ENCODE measurements around the gene XRCC1. TPM values are rescaled to one million over a fixed set of nuclear protein-coding genes. Genes with fewer than 3 reads are reported as not detected.

Gene XRCC1
- total and polyA plus RNA-seq, 3 experiments from 2014 or later: 31.4 to 37.2 (median 37.0) TPM

- H3K9me3 Mint-ChIP-seq: no peaks in the 10 kb centered on the region
- Histone ChIP-seq H3K4me1 (ENCODE audit: insufficient read depth, low read length) (peaks cover 9% of the 10 kb centered on the region), H3K36me3 (ENCODE audit: insufficient read depth, low read length) (peaks cover 10% of the 10 kb centered on the region), H3K27me3 (ENCODE audit: insufficient read depth, low read length, poor library complexity, severe bottlenecking) (no peaks in the 10 kb centered on the region), H3K27ac (ENCODE audit: low read depth, low read length) (no peak overlapping the region), H3K9me3 (ENCODE audit: low read length) (no peaks in the 10 kb centered on the region), H3K4me3 (ENCODE audit: low read length) (no peak overlapping the region)
- POLR2A ChIA-PET: no interaction called here
- H3K36me3 Mint-ChIP-seq: peaks cover 6 to 57% (median 20%) of the 10 kb centered on the region in 3 donors
- CTCF ChIA-PET: interaction anchor here (1.3 to 1.8 kb wide), 2 partner anchors 21 to 96 kb away, joined by 3 to 4 read pairs; no protein-coding TSS in a partner anchor
- peaks cover 12 to 26% (median 23%) of the 10 kb centered on the region in 3 donors for H3K4me1 Mint-ChIP-seq
- no peak overlapping the region for H3K4me3 Mint-ChIP-seq
- DNase-seq: no peak
- no peaks in the 10 kb centered on the region for H3K27me3 Mint-ChIP-seq
- H3K27ac Mint-ChIP-seq: peak overlapping the region in 7 of 8 donors; percentile 8 to 92 (median 81)
Observed at GRCh38 chr19:43498233-43498842, 77.0 kb downstream of the XRCC1 start.

- Mint-ChIP-seq H3K27ac (peak overlapping the region in 1 of 8 donors; percentile 3), H3K4me1 (peaks cover 3 to 16% (median 13%) of the 10 kb centered on the region in 3 donors), H3K27me3 (no peaks in the 10 kb centered on the region), H3K36me3 (peaks cover 6 to 52% (median 20%) of the 10 kb centered on the region in 3 donors), H3K4me3 (no peak overlapping the region), H3K9me3 (no peaks in the 10 kb centered on the region)
- Histone ChIP-seq H3K4me3 (ENCODE audit: low read length) (no peak overlapping the region), H3K36me3 (ENCODE audit: insufficient read depth, low read length) (peaks cover 10% of the 10 kb centered on the region), H3K27ac (ENCODE audit: low read depth, low read length) (no peak overlapping the region), H3K27me3 (ENCODE audit: insufficient read depth, low read length, poor library complexity, severe bottlenecking) (no peaks in the 10 kb centered on the region), H3K4me1 (ENCODE audit: insufficient read depth, low read length) (no peaks in the 10 kb centered on the region), H3K9me3 (ENCODE audit: low read length) (no peaks in the 10 kb centered on the region)
- CTCF ChIA-PET: no interaction called here
- DNase-seq: no peak
- POLR2A ChIA-PET: no interaction called here
Observed at GRCh38 chr19:43496960-43497359, 78.4 kb downstream of the XRCC1 start.

GRCh38 chr19:43495082-43495481 is 80.2 kb downstream of the XRCC1 start:
- H3K4me1 ChIP-seq (ENCODE audit: insufficient read depth, low read length): no peaks in the 10 kb centered on the region
- H3K27ac ChIP-seq (ENCODE audit: low read depth, low read length): no peak overlapping the region
- no peak overlapping the region for H3K4me3 Mint-ChIP-seq
- ChIA-PET POLR2A (no interaction called here), CTCF (no interaction called here)
- no peaks in the 10 kb centered on the region for H3K27me3 Mint-ChIP-seq
- no peak overlapping the region for H3K27ac Mint-ChIP-seq
- H3K4me1 Mint-ChIP-seq: peaks cover 0 to 8% (median 7%) of the 10 kb centered on the region in 3 donors
- H3K9me3 ChIP-seq (ENCODE audit: low read length): no peaks in the 10 kb centered on the region
- no peaks in the 10 kb centered on the region for H3K27me3 ChIP-seq (ENCODE audit: insufficient read depth, low read length, poor library complexity, severe bottlenecking)
- DNase-seq: no peak
- no peak overlapping the region for H3K4me3 ChIP-seq (ENCODE audit: low read length)
- H3K9me3 Mint-ChIP-seq: no peaks in the 10 kb centered on the region
- peaks cover 10% of the 10 kb centered on the region for H3K36me3 ChIP-seq (ENCODE audit: insufficient read depth, low read length)
- H3K36me3 Mint-ChIP-seq: peaks cover 6 to 48% (median 16%) of the 10 kb centered on the region in 3 donors

Other genes with a start within 250 kb of the XRCC1 start
- gene CD177, start 221.8 kb downstream of the XRCC1 start, total RNA-seq: not detected
- gene CD177, start 221.8 kb downstream of the XRCC1 start, polyA plus RNA-seq: not detected
- gene TEX101, start 160.6 kb downstream of the XRCC1 start, total RNA-seq: not detected
- gene TEX101, start 160.6 kb downstream of the XRCC1 start, polyA plus RNA-seq: not detected
- 1 to 10 TPM in 1 of 2 experiments, under 1 TPM in 1; 0.84 to 1.2 TPM for gene LYPD3, start 109.9 kb downstream of the XRCC1 start, total RNA-seq
- gene LYPD3, start 109.9 kb downstream of the XRCC1 start, polyA plus RNA-seq: 3.8 TPM
- gene PHLDB3, start 70.8 kb downstream of the XRCC1 start, total RNA-seq: 10 to 100 TPM; 13.5 to 15.4 TPM
- gene PHLDB3, start 70.8 kb downstream of the XRCC1 start, polyA plus RNA-seq: 8.1 TPM
- 10 to 100 TPM; 34.4 to 42.3 TPM for gene ETHE1, start 48.3 kb downstream of the XRCC1 start, total RNA-seq
- 77.0 TPM for gene ETHE1, start 48.3 kb downstream of the XRCC1 start, polyA plus RNA-seq
- gene ZNF575, start 42.3 kb downstream of the XRCC1 start, total RNA-seq: 1 to 10 TPM; 2.1 to 2.3 TPM
- gene ZNF575, start 42.3 kb downstream of the XRCC1 start, polyA plus RNA-seq: 2.6 TPM
- gene PINLYP, start 274 bp upstream of the XRCC1 start, total RNA-seq: 10 to 100 TPM in 1 of 2 experiments, 1 to 10 TPM in 1; 9.9 to 13.8 TPM
- gene PINLYP, start 274 bp upstream of the XRCC1 start, polyA plus RNA-seq: 1.3 TPM
- gene IRGQ, start 20.6 kb upstream of the XRCC1 start, total RNA-seq: 10 to 100 TPM; 25.4 to 30.2 TPM
- 2.2 TPM for gene IRGQ, start 20.6 kb upstream of the XRCC1 start, polyA plus RNA-seq
- gene ZNF576, start 21.1 kb upstream of the XRCC1 start, total RNA-seq: 10 to 100 TPM; 19.5 to 20.9 TPM
- 9.3 TPM for gene ZNF576, start 21.1 kb upstream of the XRCC1 start, polyA plus RNA-seq
- gene SRRM5, start 36.6 kb upstream of the XRCC1 start, total RNA-seq: under 1 TPM; 0.24 to 0.58 TPM
- gene SRRM5, start 36.6 kb upstream of the XRCC1 start, polyA plus RNA-seq: 0.26 TPM
- 10 to 100 TPM; 23.6 to 23.8 TPM for gene ZNF428, start 44.1 kb upstream of the XRCC1 start, total RNA-seq
- 22.0 TPM for gene ZNF428, start 44.1 kb upstream of the XRCC1 start, polyA plus RNA-seq
- gene CADM4, start 64.3 kb upstream of the XRCC1 start, total RNA-seq: under 1 TPM; 0.24 to 0.57 TPM
- gene CADM4, start 64.3 kb upstream of the XRCC1 start, polyA plus RNA-seq: not detected
- 1 to 10 TPM; 2.7 to 5.0 TPM for gene PLAUR, start 94.6 kb upstream of the XRCC1 start, total RNA-seq
- 3.8 TPM for gene PLAUR, start 94.6 kb upstream of the XRCC1 start, polyA plus RNA-seq
- gene IRGC, start 140.5 kb upstream of the XRCC1 start, total RNA-seq: not detected
- gene IRGC, start 140.5 kb upstream of the XRCC1 start, polyA plus RNA-seq: not detected
- gene SMG9, start 179.4 kb upstream of the XRCC1 start, total RNA-seq: 10 to 100 TPM; 85.8 to 91.3 TPM
- 11.0 TPM for gene SMG9, start 179.4 kb upstream of the XRCC1 start, polyA plus RNA-seq
- 10 to 100 TPM; 93.8 to 97.6 TPM for gene KCNN4, start 205.4 kb upstream of the XRCC1 start, total RNA-seq
- gene KCNN4, start 205.4 kb upstream of the XRCC1 start, polyA plus RNA-seq: 8.3 TPM
- under 1 TPM; 0.68 to 0.80 TPM for gene LYPD5, start 226.9 kb upstream of the XRCC1 start, total RNA-seq
- gene LYPD5, start 226.9 kb upstream of the XRCC1 start, polyA plus RNA-seq: not detected

Measured in CD8-positive, alpha-beta memory T cell (primary cell).